Measurements from ENCODE around the gene SPEN.

GRCh38 chr1:15851210-15852035, 3.9 kb downstream of the SPEN start:
- TF ChIP-seq, protein P1, sequence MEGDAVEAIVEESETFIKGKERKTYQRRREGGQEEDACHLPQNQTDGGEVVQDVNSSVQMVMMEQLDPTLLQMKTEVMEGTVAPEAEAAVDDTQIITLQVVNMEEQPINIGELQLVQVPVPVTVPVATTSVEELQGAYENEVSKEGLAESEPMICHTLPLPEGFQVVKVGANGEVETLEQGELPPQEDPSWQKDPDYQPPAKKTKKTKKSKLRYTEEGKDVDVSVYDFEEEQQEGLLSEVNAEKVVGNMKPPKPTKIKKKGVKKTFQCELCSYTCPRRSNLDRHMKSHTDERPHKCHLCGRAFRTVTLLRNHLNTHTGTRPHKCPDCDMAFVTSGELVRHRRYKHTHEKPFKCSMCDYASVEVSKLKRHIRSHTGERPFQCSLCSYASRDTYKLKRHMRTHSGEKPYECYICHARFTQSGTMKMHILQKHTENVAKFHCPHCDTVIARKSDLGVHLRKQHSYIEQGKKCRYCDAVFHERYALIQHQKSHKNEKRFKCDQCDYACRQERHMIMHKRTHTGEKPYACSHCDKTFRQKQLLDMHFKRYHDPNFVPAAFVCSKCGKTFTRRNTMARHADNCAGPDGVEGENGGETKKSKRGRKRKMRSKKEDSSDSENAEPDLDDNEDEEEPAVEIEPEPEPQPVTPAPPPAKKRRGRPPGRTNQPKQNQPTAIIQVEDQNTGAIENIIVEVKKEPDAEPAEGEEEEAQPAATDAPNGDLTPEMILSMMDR (IDR thresholded peaks at IDR 0.05), result no peak
- TF ChIP-seq POLR2A (IDR thresholded peaks at IDR 0.05), result no peak

Measured in uterus (tissue), 2 donors.